CD4-positive, alpha-beta T cell treated with Interleukin-4 for 1 hour (primary cell): ENCODE data around the gene PYCR2.
"Not testable (repeated sequence)": the region's sequence is repeated elsewhere in the genome, so short reads cannot be mapped to it uniquely, and the experiment has no call there.

Experiments
- DNase-seq, 2 donors: peaks; one replicate each; pipeline ENCODE4 v3.0.0-alpha.2; 2020 to 2022

Gene PYCR2

DNA sequence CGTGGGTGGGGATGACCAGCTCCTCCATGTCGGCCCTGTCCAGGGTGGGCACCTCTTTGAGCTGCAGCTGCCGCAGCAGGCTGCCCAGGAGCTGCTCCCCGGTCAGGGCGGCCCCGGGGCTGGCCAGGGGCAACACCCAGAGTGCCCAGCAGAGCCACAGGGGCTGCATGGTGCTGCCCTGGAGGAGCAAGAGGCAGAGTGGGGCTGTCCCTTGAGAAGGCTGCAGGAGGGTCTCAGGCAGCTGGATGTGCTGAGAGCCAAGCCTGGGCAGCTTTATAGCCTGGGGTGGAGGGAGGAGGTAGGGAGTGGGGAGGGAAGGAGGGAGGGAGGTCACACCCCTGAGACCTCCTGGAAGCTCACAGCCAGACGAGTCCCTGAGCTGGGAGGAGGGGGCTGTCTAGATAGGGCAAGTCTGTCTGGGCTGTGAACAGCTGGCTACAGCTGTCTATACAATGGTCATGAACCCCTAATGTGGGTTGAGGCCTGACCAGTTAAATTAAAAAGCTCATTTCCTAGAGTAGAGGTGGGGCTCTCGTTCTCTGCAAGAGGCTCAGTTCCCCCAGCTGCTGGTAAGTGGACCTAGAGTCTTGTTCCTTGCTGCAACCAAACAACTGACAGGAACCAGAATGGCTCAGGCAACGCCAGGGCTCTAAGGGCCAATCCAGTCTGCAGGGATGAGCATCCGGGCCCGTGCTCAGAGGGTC, 35.0 kb downstream of the PYCR2 start, which contains the start of gene LEFTY1:
LEFTY1 (minus strand) TSS at position 249 of the 704 bp plus-strand sequence; CDS start at position 169, 80 bp downstream.
- DNase-seq, result no peak

DNA sequence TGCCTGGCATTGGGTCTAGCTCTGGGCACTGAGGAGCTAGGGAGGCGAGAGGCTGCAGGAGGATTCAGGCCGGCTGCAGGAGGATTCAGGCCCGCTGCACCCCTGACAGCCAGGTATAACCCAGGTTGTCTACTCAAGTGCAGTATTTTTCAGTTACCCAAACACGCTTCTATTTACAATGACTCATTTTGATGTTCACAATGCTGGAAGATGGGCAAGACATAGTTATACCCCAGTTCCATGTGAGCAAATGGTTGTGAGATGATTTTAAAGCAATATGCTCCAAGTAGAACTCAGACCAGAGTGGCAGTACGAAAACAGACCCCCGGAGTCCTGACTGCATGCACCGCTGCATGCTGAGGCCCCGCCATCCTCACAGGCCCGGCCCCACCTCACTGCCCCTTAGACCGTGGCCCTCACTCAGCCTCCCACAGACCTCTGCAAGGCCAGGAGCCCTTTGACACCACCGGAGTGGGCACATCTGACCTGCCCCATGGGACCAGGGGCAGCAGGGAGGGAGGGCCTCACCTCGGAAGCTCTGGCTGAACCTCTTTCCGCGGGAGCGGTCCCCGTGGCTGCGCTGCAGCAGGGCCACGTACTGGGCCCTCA, 35.7 kb downstream of the PYCR2 start:
- no peak for DNase-seq

DNA sequence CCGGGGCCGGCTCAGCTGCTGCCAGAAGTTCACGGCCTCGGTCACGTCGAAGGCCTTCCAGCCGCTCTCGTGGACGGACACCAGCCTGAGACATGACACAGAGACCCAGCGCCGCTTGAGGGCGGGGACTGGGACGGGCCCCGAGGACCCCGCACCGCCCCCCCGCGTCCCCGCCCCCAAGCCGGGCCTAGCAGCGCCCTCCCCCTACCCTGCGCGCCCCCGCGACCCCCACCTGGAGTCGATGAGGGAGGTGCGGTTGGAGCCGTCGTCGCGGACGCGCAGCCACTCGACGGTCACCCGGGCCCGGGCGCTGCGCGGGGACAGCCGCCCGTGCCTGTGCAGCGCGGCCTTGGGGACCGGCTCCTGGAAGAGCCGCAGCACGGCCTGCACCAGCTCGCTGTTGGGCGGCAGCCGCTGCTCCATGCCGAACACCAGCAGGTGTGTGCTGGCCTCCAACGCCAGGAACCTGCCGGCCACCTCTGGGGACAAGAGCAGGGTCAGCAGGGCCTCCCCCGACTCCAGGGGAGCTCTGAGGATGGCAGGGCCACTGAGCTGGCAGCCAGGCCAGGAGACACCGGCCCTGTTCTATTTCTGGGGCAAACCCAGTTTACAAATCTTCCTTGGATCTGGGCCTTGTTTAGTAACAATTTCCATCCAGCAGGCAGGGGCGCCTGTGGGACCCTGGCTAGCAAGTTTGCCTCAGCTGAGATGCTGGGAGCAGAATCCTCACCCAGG, 36.3 kb downstream of the PYCR2 start:
- not testable (repeated sequence) for DNase-seq

GRCh38 chr1:225887030-225887314, 37.1 kb downstream of the PYCR2 start:
- no peak for DNase-seq

GRCh38 chr1:225886159-225887029, 37.7 kb downstream of the PYCR2 start:
- no peak for DNase-seq

DNA sequence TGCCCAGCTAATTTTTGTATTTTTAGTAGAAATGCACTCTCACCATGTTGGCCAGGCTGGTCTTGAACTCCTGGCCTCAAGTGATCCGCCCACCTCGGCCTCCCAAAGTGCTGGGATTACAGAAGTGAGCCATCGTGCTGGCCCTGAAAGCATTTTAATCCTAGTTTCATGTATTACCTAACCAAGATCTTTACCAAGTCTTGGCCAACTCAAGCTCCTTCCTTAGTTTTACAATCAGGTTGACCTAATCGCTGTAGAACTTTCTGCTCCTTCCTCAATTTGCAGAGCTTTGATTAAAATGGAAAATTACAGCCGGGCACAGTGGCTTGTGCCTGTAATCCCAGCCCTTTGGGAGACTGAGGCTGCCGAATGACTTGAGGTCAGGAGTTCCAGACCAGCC, 38.7 kb downstream of the PYCR2 start:
- no peak for DNase-seq

- no peak for DNase-seq
Observed at GRCh38 chr1:225883616-225884265, 40.3 kb downstream of the PYCR2 start.

DNA sequence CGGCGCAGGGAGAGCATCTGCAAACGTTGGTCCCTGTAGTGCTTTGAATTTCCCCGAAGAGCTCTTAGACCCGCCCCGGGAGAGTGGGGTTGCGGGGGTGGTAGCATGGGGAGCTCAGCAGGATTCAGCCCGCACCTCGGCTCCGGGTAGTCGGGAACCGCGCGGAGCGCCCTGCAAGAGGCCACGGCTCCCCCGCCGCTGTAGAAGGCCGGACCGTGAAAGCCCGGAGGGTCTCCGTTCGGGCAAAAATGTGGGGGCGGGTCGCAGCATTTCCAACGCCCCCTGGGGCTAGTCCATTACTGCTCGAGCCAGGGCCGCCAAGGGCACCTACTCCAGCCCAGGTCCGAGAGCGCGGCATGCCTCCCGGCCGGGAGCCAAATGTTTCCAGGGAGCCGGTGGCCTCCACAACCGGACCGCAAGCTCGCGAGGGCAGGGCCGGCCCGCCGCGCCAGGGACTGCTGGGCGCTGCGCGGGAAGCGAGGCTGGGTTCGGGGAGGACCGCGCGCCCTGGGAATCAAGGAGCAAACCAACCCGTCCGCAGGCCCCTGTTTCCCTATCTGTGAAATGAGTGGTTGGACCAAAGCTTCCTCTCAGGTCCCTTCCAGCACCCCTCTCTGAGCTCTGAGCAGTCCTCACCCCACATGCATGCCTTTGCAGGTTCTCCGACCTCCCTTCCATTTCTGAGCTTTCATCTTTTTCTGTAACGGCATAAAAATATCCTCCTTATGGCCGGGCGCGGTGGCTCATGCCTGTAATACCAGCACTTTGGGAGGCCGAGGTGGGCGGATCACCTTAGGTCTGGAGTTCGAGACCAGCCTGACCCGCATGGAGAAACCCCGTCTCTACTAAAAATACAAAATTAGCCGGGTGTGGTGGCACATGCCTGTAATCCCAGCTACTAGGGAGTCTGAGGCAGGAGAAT, 41.1 kb downstream of the PYCR2 start:
- peak; percentile 25 to 29 for DNase-seq

DNA sequence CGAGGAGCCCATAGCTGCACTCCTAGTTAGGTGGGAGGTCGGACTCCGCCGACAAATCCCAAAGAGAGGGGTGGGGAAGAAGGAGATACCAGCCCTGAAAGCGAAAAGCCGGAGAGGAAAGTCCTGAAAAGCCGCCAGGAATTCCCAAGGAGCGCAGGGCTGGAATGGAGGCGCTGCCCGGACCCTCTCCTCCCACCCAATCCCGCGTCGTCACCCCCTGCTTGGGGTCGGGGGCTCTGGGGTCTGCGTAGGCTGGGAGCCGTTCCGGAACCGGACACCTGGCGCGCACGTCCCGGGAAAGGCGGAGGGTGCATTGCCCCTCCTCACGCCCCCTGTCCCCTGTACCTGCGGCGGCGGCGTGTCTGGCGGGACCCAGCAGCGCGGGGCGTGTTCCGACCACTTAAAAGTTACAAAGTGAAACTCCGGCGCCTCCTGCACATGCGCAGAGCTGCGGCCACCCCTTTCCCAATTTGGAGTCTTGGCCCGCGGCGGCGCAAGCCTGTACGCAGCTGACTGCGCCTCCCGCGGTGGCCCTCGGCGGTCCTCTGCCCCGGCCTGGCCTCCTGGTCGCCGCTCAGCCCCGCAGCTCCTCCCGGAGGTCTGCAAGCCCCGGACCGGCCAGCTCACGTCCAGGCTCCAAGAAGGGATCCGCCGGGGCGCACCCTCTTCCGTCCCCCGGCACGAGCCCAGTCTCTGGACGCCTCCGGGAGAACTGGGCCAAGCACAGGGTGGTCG, 41.9 kb downstream of the PYCR2 start, which contains the start of gene TMEM63A:
TMEM63A (minus strand) TSS at position 422 of the 735 bp plus-strand sequence. CDS start 4,800 bp downstream, outside the sequence.
- DNase-seq, result peak; percentile 91

GRCh38 chr1:225881081-225881958, 42.7 kb downstream of the PYCR2 start:
- DNase-seq, result peak; percentile 41 to 59

DNA sequence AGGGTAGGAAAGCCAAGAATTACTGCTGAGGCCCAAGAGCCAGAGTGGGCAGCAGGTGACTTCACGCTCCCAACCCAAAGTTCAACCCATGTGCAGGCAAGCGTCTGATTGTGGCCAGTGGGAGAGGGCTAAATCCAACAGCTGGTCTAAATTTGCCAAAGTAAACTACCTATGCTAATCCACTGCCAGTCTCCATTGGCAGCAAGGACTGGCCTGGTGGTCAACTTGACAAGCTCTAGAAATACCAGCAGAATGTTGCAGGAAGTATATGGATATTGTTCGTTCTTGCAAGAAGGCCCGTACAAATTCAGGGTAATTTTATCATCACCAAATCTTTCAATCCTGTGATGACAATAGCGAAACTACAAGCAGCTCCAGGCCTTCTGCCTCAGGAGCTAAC, 43.4 kb downstream of the PYCR2 start:
- no peak for DNase-seq

DNA sequence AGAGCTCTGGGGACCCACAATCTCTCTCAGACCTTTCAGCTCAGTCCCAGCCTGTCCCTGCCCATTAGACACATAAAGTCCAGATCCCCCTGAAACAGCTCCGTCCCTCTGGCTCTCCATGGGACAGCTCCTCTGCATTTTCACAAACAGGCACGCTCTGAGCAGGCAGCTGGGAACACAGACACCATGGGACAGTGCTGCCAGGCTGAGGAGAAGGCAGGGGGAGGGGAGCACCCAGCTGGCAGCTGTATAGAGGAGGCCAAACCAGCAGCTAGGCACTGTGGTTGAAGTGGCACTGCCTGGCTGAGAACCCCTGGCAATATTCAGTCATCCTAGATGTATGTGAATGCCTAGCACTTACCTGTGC, 43.8 kb downstream of the PYCR2 start:
- no peak for DNase-seq

GRCh38 chr1:225879521-225880221, 44.4 kb downstream of the PYCR2 start:
- no peak for DNase-seq

DNA sequence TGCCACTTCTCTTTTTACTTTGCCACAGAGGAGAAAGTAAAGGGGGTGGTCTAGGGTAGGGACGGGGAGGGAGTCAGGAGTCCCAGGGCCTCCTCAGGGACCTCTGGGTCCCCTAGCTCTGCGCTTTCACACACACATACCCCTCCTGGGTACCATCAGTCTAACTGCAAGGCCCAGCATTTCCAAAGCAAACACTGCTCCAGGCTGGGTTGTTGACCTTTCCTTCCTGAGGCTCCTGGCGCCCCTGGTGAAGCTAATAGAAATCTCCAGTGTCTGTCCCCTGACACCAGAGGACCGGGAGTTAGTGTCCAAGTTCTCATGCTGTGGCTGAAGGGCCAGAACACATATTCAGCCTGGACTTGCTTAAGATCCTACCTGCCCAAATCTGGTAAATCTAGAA, 45.8 kb downstream of the PYCR2 start:
- DNase-seq, result no peak

GRCh38 chr1:225877580-225877979, 46.5 kb downstream of the PYCR2 start:
- DNase-seq, result peak in 1 of 2 donors; percentile 36

GRCh38 chr1:225876900-225877510, 47.0 kb downstream of the PYCR2 start:
- no peak for DNase-seq

GRCh38 chr1:225875044-225875815, 48.8 kb downstream of the PYCR2 start:
- DNase-seq, result no peak

DNA sequence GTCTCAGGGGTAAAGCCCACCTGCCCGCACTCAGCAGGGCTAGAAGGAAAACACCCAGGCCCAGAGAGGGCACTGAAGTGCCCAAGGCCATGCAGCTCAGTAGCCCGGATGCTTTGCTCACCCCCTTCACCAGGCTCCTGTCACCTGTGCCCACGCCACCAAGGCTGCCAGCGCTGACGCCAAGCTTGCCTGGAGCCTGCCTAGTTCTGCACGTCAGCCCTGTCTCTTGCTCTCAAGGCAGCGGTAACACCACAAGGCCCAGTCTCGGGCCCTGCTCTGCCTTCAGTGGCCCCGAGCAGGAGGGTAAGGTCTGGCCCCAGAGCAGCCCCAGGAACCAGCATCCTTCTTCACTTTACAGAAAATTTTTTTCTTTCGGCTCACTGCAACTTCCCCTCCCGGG, 49.6 kb downstream of the PYCR2 start:
- DNase-seq, result no peak
